Liver (tissue), 9 donors: ENCODE data around the gene PDK1. TPM values are rescaled to one million over a fixed set of nuclear protein-coding genes. Genes with fewer than 3 reads are reported as not detected.

Experiments
- DNase-seq: peaks from one replicate; pipeline ENCODE4 v3.0.0-alpha.2; 2017; ENCODE audit warnings: low spot score
- H3K27ac ChIP-seq, 2 donors: one replicate each; pipeline ENCODE4 v1.7.0; 2013; ENCODE audit warnings: inconsistent platforms in 2 of 2, low read length in 2 of 2, control low read depth in 1 of 2, low read depth in 1 of 2, mild to moderate bottlenecking in 1 of 2
- H3K27me3 ChIP-seq, 4 donors: one replicate each; pipeline versions ENCODE4 v1.6.1 to v1.7.0; 2013; ENCODE audit warnings: low read length in 3 of 4, inconsistent platforms in 1 of 4, mild to moderate bottlenecking in 1 of 4, moderate library complexity in 1 of 4; ENCODE audit not compliant: control insufficient read depth in 4 of 4, insufficient read depth in 4 of 4
- H3K36me3 ChIP-seq, 4 donors: one replicate each; pipeline versions ENCODE4 v1.6.1 to v1.7.0; 2013; ENCODE audit warnings: low read length in 3 of 4, mild to moderate bottlenecking in 3 of 4, low read depth in 1 of 4, moderate library complexity in 1 of 4; ENCODE audit not compliant: control insufficient read depth in 4 of 4, insufficient read depth in 3 of 4
- H3K4me1 ChIP-seq, 4 donors: one replicate each; pipeline versions ENCODE4 v1.6.1 to v1.7.0; 2013; ENCODE audit warnings: low read length in 3 of 4, mild to moderate bottlenecking in 3 of 4, moderate library complexity in 1 of 4; ENCODE audit not compliant: control insufficient read depth in 4 of 4, insufficient read depth in 4 of 4
- H3K4me3 ChIP-seq, 3 donors: one replicate each; pipeline versions ENCODE4 v1.6.1 to v1.7.0; 2013; ENCODE audit warnings: low read length in 3 of 3, control low read depth in 1 of 3, low read depth in 1 of 3, mild to moderate bottlenecking in 1 of 3
- H3K9ac ChIP-seq, 2 donors: one replicate each; pipeline ENCODE4 v1.7.0; 2013; ENCODE audit warnings: low read length in 2 of 2, mild to moderate bottlenecking in 2 of 2, moderate library complexity in 2 of 2, control low read depth in 1 of 2, low read depth in 1 of 2
- H3K9me3 ChIP-seq, 4 donors: one replicate each; pipeline versions ENCODE4 v1.6.1 to v1.7.0; 2013; ENCODE audit warnings: low read length in 3 of 4; ENCODE audit not compliant: control insufficient read depth in 4 of 4
- CTCF ChIP-seq: fragments of 150-350 bp; IDR thresholded peaks from 2 replicates; pipeline ENCODE4 v1.5.1; 2017; ENCODE audit warnings: improper control_type of control experiment, low read depth, low read length; ENCODE audit not compliant: missing input control
- EGR1 ChIP-seq, 2 donors: IDR thresholded peaks; 2 replicates each; pipeline ENCODE4 v1.6.1; 2016 to 2018; ENCODE audit warnings: antibody characterized with exemption in 2 of 2, low read depth in 2 of 2
- FOXA1 ChIP-seq: IDR thresholded peaks from 2 replicates; pipeline ENCODE4 v1.6.1; 2016; ENCODE audit warnings: antibody characterized with exemption
- FOXA2 ChIP-seq: IDR thresholded peaks from 2 replicates; pipeline ENCODE4 v1.6.1; 2016; ENCODE audit warnings: antibody characterized with exemption
- GABPA ChIP-seq, 2 donors: IDR thresholded peaks in 1 of 2; conservative IDR thresholded peaks in 1 of 2; 2 replicates each; pipeline ENCODE4 v1.6.1; 2016; ENCODE audit warnings: antibody characterized with exemption in 2 of 2, mild to moderate bottlenecking in 1 of 2, moderate library complexity in 1 of 2
- HNF4A ChIP-seq, 2 donors: conservative IDR thresholded peaks; 2 replicates each; pipeline ENCODE4 v1.6.1; 2016; ENCODE audit warnings: antibody characterized with exemption in 2 of 2, mild to moderate bottlenecking in 2 of 2
- HNF4G ChIP-seq: IDR thresholded peaks from 2 replicates; pipeline ENCODE4 v1.6.1; 2016; ENCODE audit warnings: antibody characterized with exemption
- JUND ChIP-seq, 2 donors: IDR thresholded peaks; 2 replicates each; pipeline ENCODE4 v1.6.1; 2016; ENCODE audit warnings: antibody characterized with exemption in 2 of 2
- MAX ChIP-seq: IDR thresholded peaks from 2 replicates; pipeline ENCODE4 v1.6.1; 2016; ENCODE audit warnings: antibody characterized with exemption
- NR2F2 ChIP-seq: IDR thresholded peaks from 2 replicates; pipeline ENCODE4 v1.6.1; 2016; ENCODE audit warnings: antibody characterized with exemption
- RAD21 ChIP-seq, 2 donors: IDR thresholded peaks; 2 replicates each; pipeline ENCODE4 v1.6.1; 2016; ENCODE audit warnings: antibody characterized with exemption in 2 of 2, mild to moderate bottlenecking in 2 of 2
- RXRA ChIP-seq, 2 donors: IDR thresholded peaks; 2 replicates each; pipeline ENCODE4 v1.6.1; 2017 to 2018; ENCODE audit warnings: antibody characterized with exemption in 2 of 2, mild to moderate bottlenecking in 1 of 2
- SP1 ChIP-seq: IDR thresholded peaks from 2 replicates; pipeline ENCODE4 v1.6.1; 2018; ENCODE audit warnings: antibody characterized with exemption, mild to moderate bottlenecking
- TAF1 ChIP-seq: conservative IDR thresholded peaks from 2 replicates; pipeline ENCODE4 v1.6.1; 2016; ENCODE audit warnings: antibody characterized with exemption, mild to moderate bottlenecking
- YY1 ChIP-seq: IDR thresholded peaks from 2 replicates; pipeline ENCODE4 v1.6.1; 2016; ENCODE audit warnings: antibody characterized with exemption, mild to moderate bottlenecking
- ZBTB33 ChIP-seq: IDR thresholded peaks from 2 replicates; pipeline ENCODE4 v1.6.1; 2016; ENCODE audit warnings: antibody characterized with exemption
- WGBS: extraction: QIAGEN DNeasy Blood & Tissue Kit; methylation state at CpG from one replicate; pipeline ENCODE4 v1.1.7; 2013; 5-methylcytosine and 5-hydroxymethylcytosine counted together
- polyA plus RNA-seq, 2 donors: library from polyadenylated mRNA; stranded (reverse) in 1 of 2; unstranded in 1 of 2; fragments of 200-250 nt in 1 of 2; fragments of >200 nt in 1 of 2; fragmentation: Nextera tagmentation in 1 of 2; extraction: Ambion mirVana in 1 of 2; gene quantifications; one replicate each; pipeline versions ENCODE4 v1.2.1 to v1.2.3, GENCODE V29; 2013 to 2015
- total RNA-seq, 2 donors: library from RNA; depleted of rRNA; stranded (reverse); fragments of >200 nt; gene quantifications; one replicate each; pipeline ENCODE4 v1.2.3, GENCODE V29; 2014
- donor health status: healthy.
- donor health status: healthy.
- donor health status: healthy.
- donor health status: healthy.
- donor health status: healthy.

PDK1 gene
- total and polyA plus RNA-seq, 4 donors: 4.7 to 10.9 (median 7.8) TPM

- TF ChIP-seq RXRA (IDR thresholded peaks at IDR 0.05) (no peak), MAX (no peak), RAD21 (IDR thresholded peaks at IDR 0.05) (no peak), NR2F2 (no peak), GABPA (IDR thresholded peaks at IDR 0.05 in 1 of 2, conservative IDR thresholded peaks at IDR 0.05 in 1 of 2) (no peak), JUND (IDR thresholded peaks at IDR 0.05) (no peak), YY1 (no peak), FOXA2 (no peak), TAF1 (no peak)
Observed at GRCh38 chr2:172518995-172519394, 36.9 kb upstream of the PDK1 start (continued).

DNA sequence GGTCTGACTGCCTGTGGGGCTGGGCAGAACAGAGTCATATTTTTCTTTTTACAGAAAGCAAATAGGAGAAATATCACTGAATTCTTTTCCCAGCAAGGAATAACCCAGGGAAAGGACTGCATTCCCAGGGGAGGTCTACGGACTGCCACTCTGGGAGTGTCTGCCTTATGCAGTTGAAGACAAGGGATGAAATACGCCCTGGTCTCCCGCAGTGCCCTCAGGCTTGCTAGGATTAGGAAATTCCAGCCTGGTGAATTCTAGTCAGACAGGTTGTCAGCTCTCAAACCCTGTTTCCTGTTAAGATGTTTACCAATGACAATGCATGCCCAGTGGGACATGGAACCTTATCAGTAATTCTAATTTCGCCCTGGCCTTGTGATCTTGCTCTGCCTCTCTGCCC is 30.3 kb upstream of the PDK1 start:
- WGBS: 91% methylated on average over 4 of the region's 4 CpGs

More for the DNA sequence above, 30.3 kb upstream of the PDK1 start:
- no peak overlapping the region for H3K9ac ChIP-seq
- H3K9me3 ChIP-seq: peaks cover 0 to 7% (median 0%) of the 10 kb centered on the region in 4 donors
- H3K36me3 ChIP-seq: no peaks in the 10 kb centered on the region
- TF ChIP-seq HNF4G (no peak), ZBTB33 (no peak), FOXA2 (no peak), RXRA (IDR thresholded peaks at IDR 0.05) (no peak), GABPA (IDR thresholded peaks at IDR 0.05 in 1 of 2, conservative IDR thresholded peaks at IDR 0.05 in 1 of 2) (no peak), JUND (IDR thresholded peaks at IDR 0.05) (no peak), CTCF (no peak), RAD21 (IDR thresholded peaks at IDR 0.05) (no peak), NR2F2 (no peak), SP1 (no peak), HNF4A (conservative IDR thresholded peaks at IDR 0.05) (no peak), FOXA1 (no peak), YY1 (no peak), MAX (no peak), EGR1 (IDR thresholded peaks at IDR 0.05; ENCODE audit: low read depth in 2 of 2) (no peak), TAF1 (no peak)
- no peak overlapping the region for H3K4me3 ChIP-seq
- H3K27ac ChIP-seq: no peak overlapping the region
- DNase-seq: no peak
- no peaks in the 10 kb centered on the region for H3K27me3 ChIP-seq
- H3K4me1 ChIP-seq: no peaks in the 10 kb centered on the region
